Right lobe of liver (tissue), 4 donors: ENCODE measurements around the gene SPATA2L.
"Not testable (repeated sequence)": the region's sequence is repeated elsewhere in the genome, so short reads cannot be mapped to it uniquely, and the experiment has no call there.

ENCODE experiments used
- POLR2A ChIP-seq: fragments of 450-650 bp; IDR thresholded peaks from one replicate; pipeline ENCODE4 v1.6.1; 2017; ENCODE audit warnings: antibody characterized with exemption, mild to moderate bottlenecking
- TF ChIP-seq, protein P1 (sequence below), 4 donors: fragments of 200-600 bp in 3 of 4; fragments of 450-650 bp in 1 of 4; IDR thresholded peaks; one replicate each; pipeline versions ENCODE4 v1.5.1 to v1.8.0; 2016 to 2022; ENCODE audit warnings: antibody characterized with exemption in 4 of 4, mild to moderate bottlenecking in 2 of 4
- donor health status: DM: no; HTN: no; CAD: no.
- donor health status: DM: no; HTN: no; CAD: no.
- donor health status: DM: no; HTN: yes; CAD: no.

DNA sequence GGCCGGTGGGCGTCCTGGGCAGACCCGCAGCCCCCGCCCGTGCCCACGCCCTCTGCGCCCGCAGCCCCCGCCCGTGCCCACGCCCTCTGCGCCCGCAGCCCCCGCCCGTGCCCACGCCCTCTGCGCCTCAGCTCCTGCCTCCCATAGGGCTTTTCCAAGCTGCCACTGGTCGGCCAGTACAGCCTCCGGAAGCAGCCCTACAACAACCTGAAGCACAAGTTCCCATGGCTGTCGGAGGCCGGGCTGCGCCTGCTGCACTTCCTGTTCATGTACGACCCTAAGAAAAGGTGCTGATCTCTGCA, 6.8 kb downstream of the SPATA2L start:
- not testable (repeated sequence) for TF ChIP-seq POLR2A
- TF ChIP-seq, protein P1, sequence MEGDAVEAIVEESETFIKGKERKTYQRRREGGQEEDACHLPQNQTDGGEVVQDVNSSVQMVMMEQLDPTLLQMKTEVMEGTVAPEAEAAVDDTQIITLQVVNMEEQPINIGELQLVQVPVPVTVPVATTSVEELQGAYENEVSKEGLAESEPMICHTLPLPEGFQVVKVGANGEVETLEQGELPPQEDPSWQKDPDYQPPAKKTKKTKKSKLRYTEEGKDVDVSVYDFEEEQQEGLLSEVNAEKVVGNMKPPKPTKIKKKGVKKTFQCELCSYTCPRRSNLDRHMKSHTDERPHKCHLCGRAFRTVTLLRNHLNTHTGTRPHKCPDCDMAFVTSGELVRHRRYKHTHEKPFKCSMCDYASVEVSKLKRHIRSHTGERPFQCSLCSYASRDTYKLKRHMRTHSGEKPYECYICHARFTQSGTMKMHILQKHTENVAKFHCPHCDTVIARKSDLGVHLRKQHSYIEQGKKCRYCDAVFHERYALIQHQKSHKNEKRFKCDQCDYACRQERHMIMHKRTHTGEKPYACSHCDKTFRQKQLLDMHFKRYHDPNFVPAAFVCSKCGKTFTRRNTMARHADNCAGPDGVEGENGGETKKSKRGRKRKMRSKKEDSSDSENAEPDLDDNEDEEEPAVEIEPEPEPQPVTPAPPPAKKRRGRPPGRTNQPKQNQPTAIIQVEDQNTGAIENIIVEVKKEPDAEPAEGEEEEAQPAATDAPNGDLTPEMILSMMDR (IDR thresholded peaks at IDR 0.05): not testable (repeated sequence)
